HepG2 (cell line): Measurements from ENCODE around the gene PRM3. TPM values are rescaled to one million over a fixed set of nuclear protein-coding genes. Genes with fewer than 3 reads are reported as not detected.

Experiments
- ATAC-seq: fragments of 200-7000 bp; cut with Tn5 transposase; 3 replicates; pipeline ENCODE4 v1.9.1; 2020; ENCODE audit warnings: mild to moderate bottlenecking, moderate library complexity
- BruUV-seq: library from RNA; stranded (reverse); fragments of 400-500 nt; replicated peaks from 2 replicates; lab custom pipeline; 2021; lab: Mats Ljungman, UMichigan
- CTCF ChIA-PET: fragments of 300-600 bp; formaldehyde crosslinking; extraction: SDS; loops from one replicate; lab custom pipeline; 2021; ENCODE audit warnings: low total read pairs, inconsistent platforms, low intra/inter-chr PET ratio; lab: Yijun Ruan, JAX
- POLR2A ChIA-PET: fragments of 350-600 bp; sonication (Branson Sonifier 250); formaldehyde crosslinking; loops from one replicate; lab custom pipeline; 2020; ENCODE audit warnings: antibody characterized with exemption, inconsistent platforms; lab: Yijun Ruan, JAX
- DNase-seq: peaks from one replicate; pipeline ENCODE4 v3.0.0-alpha.2; 2015; ENCODE audit warnings: low spot score
- FAIRE-seq: peaks from 3 replicates; lab custom pipeline; 2011; peaks lifted over from hg19 to GRCh38; lab: Jason Lieb, UNC
- H2AFZ ChIP-seq: one replicate; pipeline ENCODE4 v1.6.1; 2011; ENCODE audit warnings: low read length, inconsistent platforms
- H3K27ac ChIP-seq: fragments of 300-600 bp; 3 replicates; pipeline ENCODE4 v1.8.0; 2011; ENCODE audit warnings: mixed run types, mild to moderate bottlenecking, mixed read lengths, low read length, inconsistent platforms; ENCODE audit not compliant: insufficient read depth; ENCODE audit errors: extremely low read length
- H3K27me3 ChIP-seq, 2 experiments: fragments of 200-600 bp in 1 of 2; 2 replicates in 1 of 2; 3 replicates in 1 of 2; pipeline versions ENCODE4 v1.6.0 to v1.8.0; 2011; ENCODE audit warnings: low read length in 2 of 2, mild to moderate bottlenecking in 2 of 2, moderate library complexity in 2 of 2, inconsistent platforms in 1 of 2; ENCODE audit not compliant: insufficient read depth in 2 of 2, control insufficient read depth in 1 of 2
- H3K36me3 ChIP-seq, 2 experiments: fragments of 200-600 bp in 1 of 2; replicated peaks in 1 of 2; 2 replicates in 1 of 2; 3 replicates in 1 of 2; pipeline versions ENCODE4 v1.5.1 to v1.8.0; 2011; ENCODE audit warnings: low read length in 2 of 2, inconsistent platforms in 1 of 2; ENCODE audit not compliant: insufficient read depth in 2 of 2, control insufficient read depth in 1 of 2
- H3K4me1 ChIP-seq: 2 replicates; pipeline ENCODE4 v1.5.1; 2012; ENCODE audit warnings: low read length, inconsistent platforms; ENCODE audit not compliant: insufficient read depth
- H3K4me2 ChIP-seq: 2 replicates; pipeline ENCODE4 v1.6.0; 2011; ENCODE audit warnings: low read depth, low read length, inconsistent platforms
- H3K4me3 ChIP-seq, 3 experiments: fragments of 200-600 bp in 1 of 3; sonication (generic), shearing (Covaris generic) in 1 of 3; replicated peaks in 1 of 3; 2 replicates each; pipeline ENCODE4 v1.5.1; 2011 to 2016; ENCODE audit warnings: low read length in 3 of 3, inconsistent platforms in 2 of 3, low read depth in 2 of 3, mild to moderate bottlenecking in 2 of 3, control low read depth in 1 of 3, mixed read lengths in 1 of 3; ENCODE audit not compliant: insufficient read depth in 1 of 3
- H3K79me2 ChIP-seq: one replicate; pipeline ENCODE4 v1.6.1; 2011; ENCODE audit warnings: low read length, inconsistent platforms; ENCODE audit not compliant: insufficient read depth
- H3K9ac ChIP-seq: 2 replicates; pipeline ENCODE4 v1.6.0; 2011; ENCODE audit warnings: mild to moderate bottlenecking, low read depth, low read length, inconsistent platforms; ENCODE audit not compliant: insufficient read depth
- H3K9me3 ChIP-seq: 2 replicates; pipeline ENCODE4 v1.5.1; 2012; ENCODE audit warnings: mild to moderate bottlenecking, low read length
- H4K20me1 ChIP-seq: 2 replicates; pipeline ENCODE4 v1.6.0; 2011; ENCODE audit warnings: inconsistent platforms, mild to moderate bottlenecking, low read length, moderate library complexity; ENCODE audit not compliant: insufficient read depth
- CHD2 ChIP-seq: IDR thresholded peaks from 2 replicates; pipeline ENCODE4 v1.6.1; 2011; ENCODE audit warnings: low read depth, low read length, improper control_type of control experiment
- DDIT3 ChIP-seq: sonication (generic); formaldehyde crosslinking; IDR thresholded peaks from 2 replicates; pipeline ENCODE4 v1.4.0; 2020; ENCODE audit warnings: mild to moderate bottlenecking, missing genetic modification reagents
- EZH2 ChIP-seq: conservative IDR thresholded peaks from 2 replicates; pipeline ENCODE4 v1.6.1; 2012; ENCODE audit warnings: mild to moderate bottlenecking, low read depth, low read length, moderate library complexity
- HNRNPK ChIP-seq: fragments of 200-400 bp; formaldehyde crosslinking; IDR thresholded peaks from 2 replicates; pipeline ENCODE4 v1.6.1; 2018; ENCODE audit warnings: low read length, low read depth, moderate library complexity, mild to moderate bottlenecking; ENCODE audit not compliant: poor library complexity, severe bottlenecking
- IKZF4 ChIP-seq: sonication (generic); formaldehyde crosslinking; IDR thresholded peaks from 2 replicates; pipeline ENCODE4 v1.5.1; 2020; ENCODE audit warnings: borderline replicate concordance, mild to moderate bottlenecking, low read depth, missing genetic modification reagents; ENCODE audit errors: not compliant biosample characterization
- KDM5B ChIP-seq: sonication (generic); formaldehyde crosslinking; IDR thresholded peaks from 2 replicates; pipeline ENCODE4 v1.4.0; 2020; ENCODE audit warnings: missing genetic modification reagents, mild to moderate bottlenecking, borderline replicate concordance
- NAIF1 ChIP-seq: sonication (generic); formaldehyde crosslinking; IDR thresholded peaks from 2 replicates; pipeline ENCODE4 v1.5.0; 2020; ENCODE audit warnings: mild to moderate bottlenecking, missing genetic modification reagents, borderline replicate concordance
- PHF8 ChIP-seq: sonication (generic); formaldehyde crosslinking; IDR thresholded peaks from 2 replicates; pipeline ENCODE4 v1.5.0; 2020; ENCODE audit warnings: missing genetic modification reagents
- RAD21 ChIP-seq: fragments of 450-650 bp; formaldehyde crosslinking; IDR thresholded peaks from 2 replicates; pipeline ENCODE4 v1.5.0; 2020; ENCODE audit warnings: mild to moderate bottlenecking
- SKI ChIP-seq: fragments of 450-650 bp; IDR thresholded peaks from one replicate; pipeline ENCODE4 v1.6.1; 2018; ENCODE audit warnings: mild to moderate bottlenecking; ENCODE audit not compliant: partially characterized antibody
- ZFP1 ChIP-seq: IDR thresholded peaks from 2 replicates; pipeline ENCODE4 v1.6.1; 2016
- ZFX ChIP-seq: sonication (generic); formaldehyde crosslinking; IDR thresholded peaks from 2 replicates; pipeline ENCODE4 v1.4.0; 2020; ENCODE audit warnings: mild to moderate bottlenecking, low read depth, missing genetic modification reagents, moderate library complexity
- ZNF331 ChIP-seq: sonication (generic); formaldehyde crosslinking; IDR thresholded peaks from 2 replicates; pipeline ENCODE4 v1.4.0; 2020; ENCODE audit warnings: missing genetic modification reagents
- ZNF570 ChIP-seq: sonication (generic); formaldehyde crosslinking; IDR thresholded peaks from 2 replicates; pipeline ENCODE4 v1.4.0; 2020; ENCODE audit warnings: mild to moderate bottlenecking, missing genetic modification reagents, borderline replicate concordance
- ZNF644 ChIP-seq: IDR thresholded peaks from 2 replicates; pipeline ENCODE4 v1.6.1; 2016; ENCODE audit warnings: low read depth
- ZNF747 ChIP-seq: sonication (generic); formaldehyde crosslinking; IDR thresholded peaks from 2 replicates; pipeline ENCODE4 v1.8.1; 2023; ENCODE audit warnings: missing genetic modification reagents, mild to moderate bottlenecking, borderline replicate concordance
- ZNF790 ChIP-seq: sonication (generic); formaldehyde crosslinking; IDR thresholded peaks from 2 replicates; pipeline ENCODE4 v1.8.0; 2022; ENCODE audit warnings: missing genetic modification reagents, mild to moderate bottlenecking, borderline replicate concordance
- WGBS: methylation state at CpG from one replicate; pipeline ENCODE4 v1.1.6; 2017; ENCODE audit warnings: low lambda C conversion rate; 5-methylcytosine and 5-hydroxymethylcytosine counted together
- in situ Hi-C: cut with HindIII; loops from 2 replicates; pipeline ENCODE4 v1.10.0; 2017; ENCODE audit warnings: low pct_unique_long_range_greater_than_20kb; ENCODE audit not compliant: extremely low pct_ligation_motif_present
- intact Hi-C: fragments of 100-400 bp; cut with micrococcal nuclease; formaldehyde crosslinking; loops from one replicate; pipeline ENCODE4 v1.10.0; 2022; ENCODE audit not compliant: unreplicated experiment
- polyA plus RNA-seq, 8 experiments: library from polyadenylated mRNA; depleted of rRNA in 3 of 8; stranded (reverse) in 7 of 8; unstranded in 1 of 8; fragments of >200 nt; fragmentation: Illumina TruSeq in 4 of 8; extraction: Trizol in 4 of 8; gene quantifications; 2 replicates each; pipeline versions ENCODE4 v1.2.1 to v1.2.3, GENCODE V29; 2011 to 2016; ENCODE audit warnings: low read depth in 4 of 8, missing spikeins in 1 of 8, mixed read lengths in 1 of 8; ENCODE audit not compliant: insufficient read depth in 1 of 8
- total RNA-seq, 5 experiments: library from RNA; depleted of rRNA; stranded (reverse); fragments of >200 nt; fragmentation: Illumina TruSeq; extraction: Trizol; gene quantifications; 2 replicates each; pipeline ENCODE4 v1.2.3, GENCODE V29; 2016; ENCODE audit warnings: low read depth in 1 of 5
- TF ChIP-seq, protein P1 (sequence below): sonication (generic); formaldehyde crosslinking; conservative IDR thresholded peaks from 2 replicates; pipeline ENCODE4 v1.8.0; 2022; ENCODE audit warnings: mild to moderate bottlenecking, moderate library complexity, missing genetic modification reagents
- TF ChIP-seq, protein P2 (sequence below): sonication (generic); formaldehyde crosslinking; conservative IDR thresholded peaks from 2 replicates; pipeline ENCODE4 v1.4.0; 2020; ENCODE audit warnings: missing genetic modification reagents

The PRM3 gene
- total and polyA plus RNA-seq, 2 of the 13 experiments (the other 11 are each of a cell fraction or from before 2014, with no cell fraction given) = not detected

- TF ChIP-seq ZNF644 (CRISPR knock-in tag) (peak; percentile 74; the same call in 1 of the 2 replicates), ZNF331 (CRISPR knock-in tag) (no peak; the same call in 1 of the 2 replicates), EZH2 (no peak)
Observed at GRCh38 chr16:11257131-11257938, 16.1 kb downstream of the PRM3 start (continued).

DNA sequence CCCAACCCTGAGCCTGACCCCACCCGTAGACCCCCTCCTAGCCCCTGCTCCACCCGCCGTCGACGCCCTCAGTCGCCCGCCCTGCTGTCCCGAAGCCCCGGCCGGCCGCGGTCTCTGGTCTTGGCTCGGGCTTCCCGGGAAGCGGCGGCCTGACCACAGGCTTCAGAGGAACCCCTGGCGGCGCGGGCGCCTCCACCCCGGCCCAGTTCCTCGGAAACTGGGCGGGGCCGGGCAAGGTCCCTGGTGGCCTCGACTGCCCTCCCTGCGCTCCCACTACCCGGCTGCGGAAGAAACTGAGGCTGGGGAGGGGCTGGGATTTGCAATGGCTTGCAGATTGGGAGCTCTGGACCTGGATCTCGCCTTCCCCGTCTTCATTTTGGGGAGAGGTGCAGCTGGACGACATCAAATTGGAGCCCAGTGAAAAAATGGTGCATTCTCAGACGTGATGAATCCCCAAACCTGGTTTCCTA lies 16.7 kb downstream of the PRM3 start:
- H3K4me3 ChIP-seq = peak overlapping the region; percentile 87 to 98 (median 95)
- 0% methylated on average over 27 of the region's 32 CpGs for WGBS
- in situ Hi-C loops = loop anchor here (5.0 kb wide), 2 partner anchors 91 to 289 kb away; partner anchors contain the start of gene RMI2
- FAIRE-seq = no peak
- ChIA-PET CTCF (interaction anchor here (1.0 to 5.2 kb wide), 4 partner anchors 99 to 292 kb away, joined by 4 to 38 read pairs (median 25); no protein-coding TSS in a partner anchor), POLR2A (interaction anchor here (0.6 to 9.0 kb wide), 75 partner anchors 8 to 513 kb away, joined by 3 to 351 read pairs (median 7); partner anchors contain the start of genes CLEC16A, DEXI, NUBP1 and PRM1)
- no peaks in the 10 kb centered on the region; a peak in 2 of 5 replicates for H3K27me3 ChIP-seq
- peaks cover 81% of the 10 kb centered on the region for H3K4me1 ChIP-seq
- no peaks in the 10 kb centered on the region for H3K9me3 ChIP-seq
- H2AFZ ChIP-seq = no peak overlapping the region
- ATAC-seq = peak; percentile 40
- H3K36me3 ChIP-seq = peaks cover 2 to 8% of the 10 kb centered on the region in 2 experiments; a peak in 4 of 5 replicates
- peak overlapping the region; percentile 93 for H3K27ac ChIP-seq
- intact Hi-C loops = loop anchor here (1.0 to 5.0 kb wide), 5 partner anchors 22 to 116 kb away; no protein-coding TSS in a partner anchor
- peak overlapping the region; percentile 99 for H3K4me2 ChIP-seq
- no TSS peak for BruUV-seq
- peaks cover 28% of the 10 kb centered on the region for H3K79me2 ChIP-seq
- DNase-seq = no peak
- peaks cover 42% of the 10 kb centered on the region for H4K20me1 ChIP-seq
- H3K9ac ChIP-seq = peak overlapping the region; percentile 92
- TF ChIP-seq, protein P1, sequence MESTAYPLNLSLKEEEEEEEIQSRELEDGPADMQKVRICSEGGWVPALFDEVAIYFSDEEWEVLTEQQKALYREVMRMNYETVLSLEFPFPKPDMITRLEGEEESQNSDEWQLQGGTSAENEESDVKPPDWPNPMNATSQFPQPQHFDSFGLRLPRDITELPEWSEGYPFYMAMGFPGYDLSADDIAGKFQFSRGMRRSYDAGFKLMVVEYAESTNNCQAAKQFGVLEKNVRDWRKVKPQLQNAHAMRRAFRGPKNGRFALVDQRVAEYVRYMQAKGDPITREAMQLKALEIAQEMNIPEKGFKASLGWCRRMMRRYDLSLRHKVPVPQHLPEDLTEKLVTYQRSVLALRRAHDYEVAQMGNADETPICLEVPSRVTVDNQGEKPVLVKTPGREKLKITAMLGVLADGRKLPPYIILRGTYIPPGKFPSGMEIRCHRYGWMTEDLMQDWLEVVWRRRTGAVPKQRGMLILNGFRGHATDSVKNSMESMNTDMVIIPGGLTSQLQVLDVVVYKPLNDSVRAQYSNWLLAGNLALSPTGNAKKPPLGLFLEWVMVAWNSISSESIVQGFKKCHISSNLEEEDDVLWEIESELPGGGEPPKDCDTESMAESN (CRISPR knock-in tag) = 0 out of 2 replicates have a peak, but pooled peaks have one; percentile 19
- TF ChIP-seq ZFX (CRISPR knock-in tag) (peak; percentile 37), DDIT3 (CRISPR knock-in tag) (no peak), HNRNPK (peak; percentile 95), RAD21 (CRISPR knock-in tag) (no peak), ZNF570 (no peak), NAIF1 (CRISPR knock-in tag) (no peak), PHF8 (CRISPR knock-in tag) (peak; percentile 41; the same call in 1 of the 2 replicates), ZNF790 (0 out of 2 replicates have a peak, but pooled peaks have one; percentile 59), CHD2 (no peak), KDM5B (no peak; the same call in 1 of the 2 replicates), SKI (no peak), ZNF747 (CRISPR knock-in tag) (0 out of 2 replicates have a peak, but pooled peaks have one; percentile 11), IKZF4 (peak; percentile 84), ZFP1 (CRISPR knock-in tag) (no peak)
- TF ChIP-seq, protein P2, sequence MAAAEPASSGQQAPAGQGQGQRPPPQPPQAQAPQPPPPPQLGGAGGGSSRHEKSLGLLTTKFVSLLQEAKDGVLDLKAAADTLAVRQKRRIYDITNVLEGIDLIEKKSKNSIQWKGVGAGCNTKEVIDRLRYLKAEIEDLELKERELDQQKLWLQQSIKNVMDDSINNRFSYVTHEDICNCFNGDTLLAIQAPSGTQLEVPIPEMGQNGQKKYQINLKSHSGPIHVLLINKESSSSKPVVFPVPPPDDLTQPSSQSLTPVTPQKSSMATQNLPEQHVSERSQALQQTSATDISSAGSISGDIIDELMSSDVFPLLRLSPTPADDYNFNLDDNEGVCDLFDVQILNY (CRISPR knock-in tag) = no peak; the same call in 1 of the 2 replicates
